Cardiac muscle cell (in vitro differentiated cells and primary cell): ENCODE results near the gene LYRM1. TPM values are rescaled to one million over a fixed set of nuclear protein-coding genes. Genes with fewer than 3 reads are reported as not detected.
A peak's percentile ranks its signal among the peaks of the same experiment; 100 is the strongest.
"Not testable (repeated sequence)": the region's sequence is repeated elsewhere in the genome, so short reads cannot be mapped to it uniquely, and the experiment has no call there.

Source experiments
- DNase-seq, 2 donors: peaks; one replicate each; pipeline versions ENCODE4 v3.0.0 to v3.0.0-alpha.2; 2010 to 2017; ENCODE audit warnings: low read depth in 1 of 2, low spot score in 1 of 2
- H3K27ac ChIP-seq: fragments of 200-600 bp; sonication (generic); 2 replicates; pipeline ENCODE4 v1.5.1; 2016
- H3K27me3 ChIP-seq: fragments of 200-600 bp; sonication (generic); 2 replicates; pipeline ENCODE4 v1.6.0; 2016; ENCODE audit warnings: control low read depth
- H3K36me3 ChIP-seq: fragments of 200-600 bp; sonication (generic); 2 replicates; pipeline ENCODE4 v1.5.1; 2016; ENCODE audit warnings: control low read depth
- H3K4me1 ChIP-seq: fragments of 200-600 bp; sonication (generic); 2 replicates; pipeline ENCODE4 v1.8.1; 2017; ENCODE audit warnings: low read depth, mild to moderate bottlenecking, mixed run types
- H3K4me3 ChIP-seq: fragments of 200-600 bp; sonication (generic); 2 replicates; pipeline ENCODE4 v1.5.1; 2016; ENCODE audit warnings: mild to moderate bottlenecking
- H3K9me3 ChIP-seq: fragments of 200-600 bp; sonication (generic); 2 replicates; pipeline ENCODE4 v1.5.1; 2017; ENCODE audit warnings: low read depth, mild to moderate bottlenecking, control low read depth
- CTCF ChIP-seq: IDR thresholded peaks from 2 replicates; pipeline ENCODE4 v1.5.1; 2012; ENCODE audit warnings: low read depth, mild to moderate bottlenecking, low read length
- polyA plus RNA-seq: library from polyadenylated mRNA; unstranded; fragments of >200 nt; fragmentation: Nextera tagmentation; extraction: Ambion mirVana; gene quantifications from 2 replicates; pipeline ENCODE4 v1.2.1, GENCODE V29; 2016
- total RNA-seq: library from RNA; depleted of rRNA; stranded (reverse); fragments of >200 nt; gene quantifications from 2 replicates; pipeline ENCODE4 v1.2.3, GENCODE V29; 2016

LYRM1 gene
- total and polyA plus RNA-seq, 2 experiments from 2014 or later: 37.3 to 42.6 TPM

- no peaks in the 10 kb centered on the region for H3K36me3 ChIP-seq
- no peak for TF ChIP-seq CTCF
- H3K4me1 ChIP-seq: no peaks in the 10 kb centered on the region
- no peaks in the 10 kb centered on the region for H3K27me3 ChIP-seq
- no peaks in the 10 kb centered on the region for H3K9me3 ChIP-seq
- DNase-seq: no peak
- no peak overlapping the region for H3K27ac ChIP-seq
- H3K4me3 ChIP-seq: no peak overlapping the region
Measured at GRCh38 chr16:20939611-20940010, 39.0 kb downstream of the LYRM1 start.

DNA sequence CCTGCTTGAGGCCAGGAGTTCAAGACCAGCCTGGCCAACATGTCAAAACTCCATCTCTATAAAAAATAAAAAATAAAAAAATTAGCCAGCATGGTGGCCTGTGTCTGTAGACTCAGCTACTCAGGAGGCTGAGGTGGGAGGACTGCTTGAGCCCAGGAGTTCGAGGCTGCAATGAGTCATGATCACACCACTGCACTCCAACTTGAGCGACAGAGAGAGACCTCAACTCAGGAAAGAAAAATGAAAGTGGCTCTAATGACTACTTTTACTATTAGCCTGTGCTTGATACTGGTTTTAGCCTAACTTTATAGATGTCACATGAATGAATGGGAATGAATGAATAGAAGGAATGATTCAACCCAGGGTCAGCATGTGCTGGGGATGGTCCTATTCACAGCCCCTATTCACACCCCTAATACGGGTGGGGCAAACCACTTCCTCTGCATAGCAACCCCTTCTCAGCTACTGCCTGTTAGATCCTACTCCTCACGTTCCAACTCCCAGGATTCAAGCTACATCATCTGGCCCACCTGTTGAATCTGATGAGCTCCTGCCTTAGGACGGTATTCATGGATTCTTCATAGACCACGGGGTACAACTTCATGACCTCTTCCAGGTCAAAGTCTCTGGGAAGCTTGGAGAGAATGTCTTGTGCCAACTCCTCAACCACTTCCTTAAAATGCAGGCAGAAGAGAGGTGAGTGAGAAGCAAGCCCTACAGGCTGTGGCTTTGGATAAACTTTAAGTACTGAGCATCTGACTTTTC, 40.5 kb downstream of the LYRM1 start:
- DNase-seq: no peak
- TF ChIP-seq CTCF: no peak
- no peaks in the 10 kb centered on the region for H3K36me3 ChIP-seq
- H3K27ac ChIP-seq: no peak overlapping the region
- H3K4me3 ChIP-seq: no peak overlapping the region
- peaks cover 3% of the 10 kb centered on the region for H3K4me1 ChIP-seq
- no peaks in the 10 kb centered on the region for H3K27me3 ChIP-seq
- no peaks in the 10 kb centered on the region for H3K9me3 ChIP-seq

- Histone ChIP-seq H3K27me3 (no peaks in the 10 kb centered on the region), H3K36me3 (no peaks in the 10 kb centered on the region), H3K4me1 (peaks cover 5% of the 10 kb centered on the region), H3K9me3 (no peaks in the 10 kb centered on the region), H3K4me3 (no peak overlapping the region), H3K27ac (no peak overlapping the region)
- DNase-seq: no peak
- no peak for TF ChIP-seq CTCF
Measured at GRCh38 chr16:20941636-20941926, 41.0 kb downstream of the LYRM1 start.

DNA sequence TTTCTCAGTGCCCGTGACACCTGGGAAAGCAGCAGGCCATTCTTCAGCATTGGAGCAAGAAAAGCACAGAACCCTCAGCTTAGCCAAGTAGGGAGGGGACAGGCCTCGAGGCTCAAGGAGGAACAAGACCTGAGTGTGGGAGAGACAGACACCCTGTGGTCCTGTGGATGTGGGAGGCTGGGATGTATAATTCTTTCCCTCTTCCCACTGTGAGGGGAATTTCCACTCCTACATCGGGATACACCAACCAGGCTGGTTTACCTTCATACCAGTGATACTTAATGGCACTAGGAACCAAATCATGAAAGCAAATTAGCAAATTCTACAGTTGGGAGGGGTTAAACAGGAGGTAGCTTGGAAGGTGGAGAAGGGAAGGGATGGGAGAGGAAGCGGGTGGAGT, 41.7 kb downstream of the LYRM1 start:
- no peak for DNase-seq
- no peaks in the 10 kb centered on the region for H3K36me3 ChIP-seq
- no peak overlapping the region for H3K4me3 ChIP-seq
- no peak overlapping the region for H3K27ac ChIP-seq
- no peaks in the 10 kb centered on the region for H3K27me3 ChIP-seq
- peaks cover 5% of the 10 kb centered on the region for H3K4me1 ChIP-seq
- TF ChIP-seq CTCF: no peak
- no peaks in the 10 kb centered on the region for H3K9me3 ChIP-seq

- Histone ChIP-seq H3K36me3 (no peaks in the 10 kb centered on the region), H3K27me3 (no peaks in the 10 kb centered on the region), H3K27ac (no peak overlapping the region), H3K4me3 (no peak overlapping the region), H3K4me1 (peaks cover 5% of the 10 kb centered on the region), H3K9me3 (no peaks in the 10 kb centered on the region)
- DNase-seq: peak in 1 of 2 donors; percentile 52
- TF ChIP-seq CTCF: no peak
Measured at GRCh38 chr16:20944861-20945574, 44.4 kb downstream of the LYRM1 start.

GRCh38 chr16:20945575-20945875, 45.0 kb downstream of the LYRM1 start:
- H3K27ac ChIP-seq, H3K9me3 ChIP-seq, H3K4me3 ChIP-seq, DNase-seq, H3K36me3 ChIP-seq, H3K4me1 ChIP-seq, H3K27me3 ChIP-seq: not testable (repeated sequence)
